ENCODE results near the gene PROX2. TPM values are rescaled to one million over a fixed set of nuclear protein-coding genes. Genes with fewer than 3 reads are reported as not detected.

PROX2 gene
- total and polyA plus RNA-seq, 5 donors from 2014 or later = 0.21 TPM; not detected in 4

Other genes starting within 250 kb of the PROX2 start
- 47.0 TPM for gene AREL1, start 163.1 kb downstream of the PROX2 start, total RNA-seq
- 10 to 100 TPM; 18.3 to 25.7 (median 20.8) TPM for gene AREL1, start 163.1 kb downstream of the PROX2 start, polyA plus RNA-seq
- gene FCF1, start 163.0 kb downstream of the PROX2 start, total RNA-seq = 35.5 TPM
- 10 to 100 TPM; 20.9 to 29.6 (median 27.9) TPM for gene FCF1, start 163.0 kb downstream of the PROX2 start, polyA plus RNA-seq
- 93.2 TPM for gene YLPM1, start 112.8 kb downstream of the PROX2 start, total RNA-seq
- gene YLPM1, start 112.8 kb downstream of the PROX2 start, polyA plus RNA-seq = 10 to 100 TPM; 10.5 to 12.6 (median 11.5) TPM
- gene DLST, start 5.8 kb upstream of the PROX2 start, total RNA-seq = 122 TPM
- gene DLST, start 5.8 kb upstream of the PROX2 start, polyA plus RNA-seq = 10 to 100 TPM in 2 of 4 donors, 1 to 10 TPM in 2; 8.1 to 11.7 (median 10.2) TPM
- gene RPS6KL1, start 47.1 kb upstream of the PROX2 start, total RNA-seq = 4.5 TPM
- 1 to 10 TPM in 2 of 4 donors, under 1 TPM in 2; 0.27 to 3.4 (median 1.4) TPM for gene RPS6KL1, start 47.1 kb upstream of the PROX2 start, polyA plus RNA-seq
- gene PGF, start 79.5 kb upstream of the PROX2 start, total RNA-seq = not detected
- gene PGF, start 79.5 kb upstream of the PROX2 start, polyA plus RNA-seq = under 1 TPM in 1 of 4 donors, not detected in 3; 0.44 TPM
- 24.2 TPM for gene EIF2B2, start 126.8 kb upstream of the PROX2 start, total RNA-seq
- 10 to 100 TPM; 39.9 to 61.6 (median 49.8) TPM for gene EIF2B2, start 126.8 kb upstream of the PROX2 start, polyA plus RNA-seq
- gene MLH3, start 175.3 kb upstream of the PROX2 start, total RNA-seq = 18.9 TPM
- gene MLH3, start 175.3 kb upstream of the PROX2 start, polyA plus RNA-seq = 10 to 100 TPM in 2 of 4 donors, 1 to 10 TPM in 2; 7.2 to 14.8 (median 10.9) TPM
- 21.9 TPM for gene ACYP1, start 187.9 kb upstream of the PROX2 start, total RNA-seq
- 10 to 100 TPM; 17.0 to 27.5 (median 20.0) TPM for gene ACYP1, start 187.9 kb upstream of the PROX2 start, polyA plus RNA-seq
- gene ZC2HC1C, start 193.5 kb upstream of the PROX2 start, total RNA-seq = 0.99 TPM
- gene ZC2HC1C, start 193.5 kb upstream of the PROX2 start, polyA plus RNA-seq = under 1 TPM in 3 of 4 donors, not detected in 1; 0.49 to 0.95 (median 0.81) TPM